Common myeloid progenitor, CD34-positive (primary cell): ENCODE measurements around the gene ZNF586.
A peak's percentile ranks its signal among the peaks of the same experiment; 100 is the strongest.

Experiments
- CTCF ChIA-PET: fragments of 350-600 bp; sonication (Branson Sonifier 250); formaldehyde crosslinking; loops from one replicate; lab custom pipeline; 2021; ENCODE audit warnings: antibody characterized with exemption; lab: Charles Lee
- POLR2A ChIA-PET: fragments of 350-600 bp; sonication (Branson Sonifier 250); formaldehyde crosslinking; loops from one replicate; lab custom pipeline; 2021; ENCODE audit warnings: antibody characterized with exemption; lab: Charles Lee
- DNase-seq, 3 donors: peaks; one replicate each; pipeline versions ENCODE4 v3.0.0 to v3.0.0-alpha.2; 2013
- H3K27ac ChIP-seq, 2 experiments: 1 replicate in 1 of 2; 2 replicates in 1 of 2; pipeline ENCODE4 v1.7.0; 2013; ENCODE audit warnings: inconsistent platforms in 2 of 2, low read length in 2 of 2, mild to moderate bottlenecking in 2 of 2, low read depth in 1 of 2, moderate library complexity in 1 of 2; ENCODE audit not compliant: severe bottlenecking in 2 of 2, insufficient read depth in 1 of 2, poor library complexity in 1 of 2
- H3K27me3 ChIP-seq, 5 experiments: replicated peaks in 2 of 5; 1 replicate in 3 of 5; 2 replicates in 2 of 5; pipeline versions ENCODE4 v1.6.1 to v1.7.0; 2013; ENCODE audit warnings: low read length in 4 of 5, mild to moderate bottlenecking in 2 of 5, moderate library complexity in 2 of 5, inconsistent platforms in 1 of 5; ENCODE audit not compliant: insufficient read depth in 5 of 5, control insufficient read depth in 4 of 5
- H3K36me3 ChIP-seq, 4 experiments: 1 replicate in 2 of 4; 2 replicates in 2 of 4; pipeline versions ENCODE4 v1.6.1 to v1.7.0; 2013; ENCODE audit warnings: low read length in 3 of 4, control low read depth in 1 of 4, mild to moderate bottlenecking in 1 of 4; ENCODE audit not compliant: control insufficient read depth in 4 of 4, insufficient read depth in 4 of 4
- H3K4me1 ChIP-seq, 4 experiments: 1 replicate in 3 of 4; 2 replicates in 1 of 4; pipeline versions ENCODE4 v1.6.1 to v1.7.1; 2013; ENCODE audit warnings: low read length in 3 of 4, mild to moderate bottlenecking in 3 of 4, control low read depth in 1 of 4, inconsistent platforms in 1 of 4, moderate library complexity in 1 of 4; ENCODE audit not compliant: control insufficient read depth in 4 of 4, insufficient read depth in 4 of 4; ENCODE audit errors: control extremely low read depth in 1 of 4
- H3K4me3 ChIP-seq, 7 experiments: 1 replicate in 4 of 7; 2 replicates in 3 of 7; pipeline versions ENCODE4 v1.5.1 to v1.7.0; 2013; ENCODE audit warnings: mild to moderate bottlenecking in 7 of 7, low read length in 6 of 7, moderate library complexity in 6 of 7, inconsistent platforms in 2 of 7, low read depth in 2 of 7, control low read depth in 1 of 7; ENCODE audit not compliant: insufficient read depth in 4 of 7, control insufficient read depth in 1 of 7; ENCODE audit errors: extremely low read depth in 1 of 7
- H3K9me3 ChIP-seq, 5 experiments: 1 replicate in 4 of 5; 2 replicates in 1 of 5; pipeline versions ENCODE4 v1.6.1 to v1.7.1; 2013; ENCODE audit warnings: low read length in 4 of 5, mild to moderate bottlenecking in 2 of 5, inconsistent platforms in 1 of 5, low read depth in 1 of 5, moderate library complexity in 1 of 5; ENCODE audit not compliant: control insufficient read depth in 4 of 5, insufficient read depth in 2 of 5; ENCODE audit errors: control extremely low read depth in 1 of 5
- WGBS: methylation state at CpG from one replicate; pipeline ENCODE4 v1.1.5; 2013; ENCODE audit not compliant: insufficient coverage; 5-methylcytosine and 5-hydroxymethylcytosine counted together

The ZNF586 gene

GRCh38 chr19:57815247-57816075 lies 46.0 kb downstream of the ZNF586 start:
- H3K9me3 ChIP-seq, result no peaks in the 10 kb centered on the region
- ChIA-PET CTCF (interaction anchor here (0.8 kb wide), 2 partner anchors 11 to 15 kb away, joined by 3 to 5 read pairs; no protein-coding TSS in a partner anchor), POLR2A (interaction anchor here (1.4 kb wide), 1 partner anchor 69 kb away, joined by 7 read pairs; the partner anchor contains the start of gene ZNF776)
- H3K4me1 ChIP-seq, result peaks cover 0 to 34% (median 20%) of the 10 kb centered on the region in 4 experiments
- H3K27ac ChIP-seq, result peak overlapping the region in 1 of 2 experiments; percentile 85
- 95% methylated on average over 15 of the region's 17 CpGs for WGBS
- no peaks in the 10 kb centered on the region for H3K27me3 ChIP-seq
- H3K36me3 ChIP-seq, result peaks cover 0 to 7% (median 1%) of the 10 kb centered on the region in 4 experiments
- peak overlapping the region; percentile 85 to 98 (median 94) for H3K4me3 ChIP-seq
- no peak for DNase-seq

GRCh38 chr19:57816652-57817051 lies 47.2 kb downstream of the ZNF586 start:
- Histone ChIP-seq H3K9me3 (no peaks in the 10 kb centered on the region), H3K27me3 (no peaks in the 10 kb centered on the region), H3K4me1 (peaks cover 0 to 39% (median 25%) of the 10 kb centered on the region in 4 experiments), H3K4me3 (no peak overlapping the region), H3K27ac (no peak overlapping the region), H3K36me3 (peaks cover 0 to 3% (median 1%) of the 10 kb centered on the region in 4 experiments)
- POLR2A ChIA-PET, result no interaction called here
- WGBS, result 92% methylated on average over 7 of the region's 7 CpGs
- CTCF ChIA-PET, result no interaction called here
- DNase-seq, result peak in 2 of 3 donors; percentile 26 to 54

DNA sequence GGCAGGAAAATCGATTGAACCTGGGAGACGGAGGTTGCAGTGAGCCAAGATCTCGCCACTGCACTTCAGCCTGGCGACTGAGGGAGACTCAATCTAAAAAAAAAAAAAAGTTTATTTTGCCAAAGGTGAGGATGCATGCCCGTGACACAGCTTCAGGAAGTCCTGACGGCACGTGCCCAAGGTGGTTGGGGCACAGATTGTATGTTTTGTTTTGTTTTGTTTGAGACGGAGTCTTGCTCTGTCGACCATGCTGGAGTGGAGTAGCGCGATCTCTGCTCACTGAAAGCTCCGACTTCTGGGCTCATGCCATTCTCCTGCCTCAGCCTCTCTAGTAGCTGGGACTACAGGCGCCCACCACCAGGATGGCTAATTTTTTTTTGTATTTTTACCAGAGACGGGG lies 48.5 kb downstream of the ZNF586 start:
- POLR2A ChIA-PET, result no interaction called here
- Histone ChIP-seq H3K4me1 (peaks cover 0 to 36% (median 22%) of the 10 kb centered on the region in 4 experiments), H3K27ac (no peak overlapping the region), H3K36me3 (peaks cover 0 to 2% (median under 1%) of the 10 kb centered on the region in 4 experiments), H3K9me3 (no peaks in the 10 kb centered on the region), H3K27me3 (no peaks in the 10 kb centered on the region), H3K4me3 (no peak overlapping the region)
- CTCF ChIA-PET, result no interaction called here
- 97% methylated on average over 10 of the region's 14 CpGs for WGBS
- DNase-seq, result no peak

DNA sequence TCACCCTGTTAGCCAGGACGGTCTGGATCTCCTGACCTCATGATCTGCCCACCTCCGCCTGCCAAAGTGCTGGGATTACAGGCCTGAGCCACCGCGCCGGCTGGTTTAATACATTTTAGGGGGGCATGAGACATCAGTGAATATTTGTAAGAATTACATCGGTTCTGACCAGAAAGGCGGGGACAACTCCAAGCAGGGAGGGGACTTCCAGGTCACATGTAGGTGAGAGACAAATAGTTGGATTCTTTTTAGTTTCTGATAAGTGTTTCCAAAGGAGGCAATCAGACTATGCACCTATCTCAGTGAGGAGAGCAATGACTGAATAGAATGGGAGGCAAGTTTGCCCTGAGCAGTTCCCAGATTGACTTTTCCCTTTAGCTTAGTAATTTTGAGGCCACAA lies 48.9 kb downstream of the ZNF586 start:
- 96% methylated on average over 7 of the region's 7 CpGs for WGBS
- ChIA-PET POLR2A (interaction anchor here (1.6 kb wide), 1 partner anchor 71 kb away, joined by 4 read pairs; the partner anchor contains the start of gene ZNF776), CTCF (no interaction called here)
- Histone ChIP-seq H3K4me1 (peaks cover 0 to 34% (median 21%) of the 10 kb centered on the region in 4 experiments), H3K27ac (no peak overlapping the region), H3K27me3 (no peaks in the 10 kb centered on the region), H3K9me3 (no peaks in the 10 kb centered on the region), H3K36me3 (peaks cover 0 to 3% (median 1%) of the 10 kb centered on the region in 4 experiments), H3K4me3 (peak overlapping the region in 3 of 7 experiments; percentile 85 to 96 (median 92))
- DNase-seq, result peak in 1 of 3 donors; percentile 19

DNA sequence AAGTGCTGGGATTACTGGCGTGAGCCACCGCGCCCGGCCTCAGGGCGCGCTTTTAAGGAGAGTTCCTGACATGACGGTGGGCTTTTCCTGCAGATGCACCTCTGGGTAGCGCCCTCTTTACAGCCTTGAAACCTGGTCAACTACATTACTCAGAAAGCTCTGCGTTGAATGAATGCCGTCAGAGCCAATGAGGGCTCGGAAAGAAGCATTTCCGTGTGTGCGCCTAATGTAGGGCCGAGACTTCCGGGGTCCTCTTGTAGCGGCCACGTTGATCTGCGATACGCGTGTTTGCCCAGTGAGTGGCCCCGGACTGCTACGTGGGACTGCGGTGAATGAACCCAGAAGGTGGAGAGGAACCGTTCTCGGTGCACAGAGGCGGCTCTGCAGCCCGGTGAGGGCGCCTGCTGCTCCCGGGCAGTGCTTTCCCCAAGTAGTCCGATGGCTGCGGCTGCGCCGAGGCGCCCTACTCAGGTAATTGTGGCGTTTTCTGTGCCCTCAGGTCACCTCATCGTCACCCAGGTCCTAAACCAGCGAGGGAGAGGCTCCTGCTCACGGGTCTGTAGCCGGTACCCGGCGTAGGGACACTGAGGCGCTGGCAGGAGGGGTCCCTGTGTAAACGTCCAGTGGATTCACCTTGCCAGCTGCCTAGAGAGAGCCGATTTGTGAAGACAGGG lies 50.1 kb downstream of the ZNF586 start:
- H3K4me1 ChIP-seq, result peaks cover 0 to 22% (median 13%) of the 10 kb centered on the region in 4 experiments
- 0% methylated on average over 44 of the region's 44 CpGs for WGBS
- no peaks in the 10 kb centered on the region for H3K27me3 ChIP-seq
- peaks cover 0 to 6% (median 1%) of the 10 kb centered on the region in 4 experiments for H3K36me3 ChIP-seq
- peak overlapping the region; percentile 71 to 100 (median 90) for H3K4me3 ChIP-seq
- ChIA-PET POLR2A (interaction anchor here (0.7 to 1.6 kb wide), 3 partner anchors 10 to 73 kb away, joined by 3 to 4 read pairs (median 3); partner anchors contain the start of genes ZNF587B and ZNF776), CTCF (interaction anchor here (0.9 to 2.2 kb wide), 3 partner anchors 12 to 81 kb away, joined by 3 to 5 read pairs (median 3); no protein-coding TSS in a partner anchor)
- peak; percentile 90 to 95 (median 94) for DNase-seq
- no peaks in the 10 kb centered on the region for H3K9me3 ChIP-seq
- H3K27ac ChIP-seq, result peak overlapping the region; percentile 74 to 90

GRCh38 chr19:57820599-57820998 lies 51.1 kb downstream of the ZNF586 start:
- peaks cover 0 to 17% (median 11%) of the 10 kb centered on the region in 4 experiments for H3K4me1 ChIP-seq
- POLR2A ChIA-PET, result interaction anchor here (0.6 kb wide), 1 partner anchor 73 kb away, joined by 3 read pairs; no protein-coding TSS in a partner anchor
- no peaks in the 10 kb centered on the region for H3K27me3 ChIP-seq
- no peak for DNase-seq
- peak overlapping the region; percentile 74 to 90 for H3K27ac ChIP-seq
- no peaks in the 10 kb centered on the region for H3K9me3 ChIP-seq
- peaks cover 0 to 9% (median 3%) of the 10 kb centered on the region in 4 experiments for H3K36me3 ChIP-seq
- H3K4me3 ChIP-seq, result peak overlapping the region in 6 of 7 experiments; percentile 85 to 100 (median 91)
- CTCF ChIA-PET, result interaction anchor here (1.8 to 2.2 kb wide), 2 partner anchors 20 to 82 kb away, joined by 4 to 5 read pairs; no protein-coding TSS in a partner anchor
- WGBS, result 92% methylated on average over 5 of the region's 6 CpGs
